Left kidney (tissue), 2 donors: ENCODE data around the gene PLAC8L1. TPM values are rescaled to one million over a fixed set of nuclear protein-coding genes. Genes with fewer than 3 reads are reported as not detected.

Source experiments
- DNase-seq: peaks from one replicate; pipeline ENCODE4 v3.0.0-alpha.2; 2013
- polyA plus RNA-seq: library from polyadenylated mRNA; unstranded; fragments of 120-200 nt; gene quantifications from one replicate; pipeline ENCODE4 v1.2.1, GENCODE V29; 2013; ENCODE audit not compliant: insufficient read length

PLAC8L1 gene
- polyA plus RNA-seq, 1 donor = 2.4 TPM

- DNase-seq = no peak
Measured at GRCh38 chr5:146042628-146043279, 62.6 kb downstream of the PLAC8L1 start.

- DNase-seq = no peak
Measured at GRCh38 chr5:146041180-146041789, 64.1 kb downstream of the PLAC8L1 start.

- DNase-seq = no peak
Measured at GRCh38 chr5:146040527-146040926, 64.8 kb downstream of the PLAC8L1 start.

- DNase-seq = no peak
Measured at GRCh38 chr5:146039420-146039819, 66.0 kb downstream of the PLAC8L1 start.

- DNase-seq = no peak
Measured at GRCh38 chr5:146034605-146035004, 70.8 kb downstream of the PLAC8L1 start.

Other genes with a start within 250 kb of the PLAC8L1 start
- gene GRXCR2, start 232.6 kb downstream of the PLAC8L1 start, polyA plus RNA-seq = not detected
- gene SH3RF2, start 169.0 kb downstream of the PLAC8L1 start, polyA plus RNA-seq = 5.4 TPM
- gene LARS1, start 77.1 kb upstream of the PLAC8L1 start, polyA plus RNA-seq = 179 TPM
- 33.0 TPM for gene RBM27, start 98.0 kb upstream of the PLAC8L1 start, polyA plus RNA-seq
- gene POU4F3, start 233.3 kb upstream of the PLAC8L1 start, polyA plus RNA-seq = 0.13 TPM